GM18519 (cell line): ENCODE results near the gene GGN.
"Not testable (repeated sequence)": the region's sequence is repeated elsewhere in the genome, so short reads cannot be mapped to it uniquely, and the experiment has no call there.

Experiments
- ATAC-seq: cut with Tn5 transposase; IDR thresholded peaks from one replicate; pipeline ENCODE4 v1.9.1; 2021; ENCODE audit warnings: mild to moderate bottlenecking, moderate library complexity; ENCODE audit not compliant: unreplicated experiment, low FRiP score

Gene GGN

GRCh38 chr19:38411898-38412297 is 24.1 kb upstream of the GGN start:
- ATAC-seq: not testable (repeated sequence)

GRCh38 chr19:38411041-38411712 is 23.3 kb upstream of the GGN start:
- ATAC-seq: no peak

GRCh38 chr19:38410407-38410806 is 22.6 kb upstream of the GGN start:
- not testable (repeated sequence) for ATAC-seq

GRCh38 chr19:38409631-38410133 is 21.8 kb upstream of the GGN start:
- ATAC-seq: no peak

GRCh38 chr19:38405276-38405675 is 17.4 kb upstream of the GGN start:
- ATAC-seq: no peak

GRCh38 chr19:38404858-38405257 is 17.0 kb upstream of the GGN start:
- no peak for ATAC-seq

GRCh38 chr19:38402967-38403674 is 15.3 kb upstream of the GGN start, which contains the start of gene FAM98C:
FAM98C (plus strand) TSS chr19:38403093; CDS start chr19:38403154, 61 bp downstream.
- peak; percentile 83 for ATAC-seq

GRCh38 chr19:38402623-38402966 is 14.8 kb upstream of the GGN start:
- no peak for ATAC-seq

GRCh38 chr19:38401148-38401547 is 13.3 kb upstream of the GGN start:
- ATAC-seq: no peak

- no peak for ATAC-seq
Measured at GRCh38 chr19:38400361-38400760, 12.5 kb upstream of the GGN start.

- ATAC-seq: no peak
Measured at GRCh38 chr19:38399537-38399936, 11.7 kb upstream of the GGN start.

- ATAC-seq: no peak
Measured at GRCh38 chr19:38399081-38399480, 11.2 kb upstream of the GGN start.

GRCh38 chr19:38395381-38396114 is 7.7 kb upstream of the GGN start:
- ATAC-seq: no peak

- no peak for ATAC-seq
Measured at GRCh38 chr19:38394488-38394887, 6.7 kb upstream of the GGN start.

- no peak for ATAC-seq
Measured at GRCh38 chr19:38392707-38393308, 5.0 kb upstream of the GGN start.

- no peak for ATAC-seq
Measured at GRCh38 chr19:38391911-38392464, 4.2 kb upstream of the GGN start.

- ATAC-seq: no peak
Measured at GRCh38 chr19:38389957-38390924, 2.4 kb upstream of the GGN start.

- no peak for ATAC-seq
Measured at GRCh38 chr19:38389101-38389925, 1.5 kb upstream of the GGN start.
